GM12878 (cell line): ENCODE measurements around the gene C19orf47.

Source experiments
- CTCF ChIP-seq, 3 experiments: IDR thresholded peaks in 2 of 3; conservative IDR thresholded peaks in 1 of 3; 2 replicates each; pipeline ENCODE4 v1.5.1; 2011; ENCODE audit warnings: low read depth in 3 of 3, low read length in 3 of 3, mild to moderate bottlenecking in 3 of 3, control low read depth in 2 of 3, moderate library complexity in 2 of 3, inconsistent platforms in 1 of 3, mixed read lengths in 1 of 3; ENCODE audit not compliant: control insufficient read depth in 2 of 3, insufficient read depth in 1 of 3; ENCODE audit errors: extremely low read depth in 1 of 3
- IKZF1 ChIP-seq: fragments of 450-650 bp; conservative IDR thresholded peaks from 2 replicates; pipeline ENCODE4 v1.6.1; 2017; ENCODE audit warnings: antibody characterized with exemption, mild to moderate bottlenecking
- POLR2A ChIP-seq: IDR thresholded peaks from 2 replicates; pipeline ENCODE4 v1.6.1; 2011; ENCODE audit warnings: low read depth, mild to moderate bottlenecking, low read length
- POLR2AphosphoS5 ChIP-seq: IDR thresholded peaks from 2 replicates; pipeline ENCODE4 v1.6.1; 2011; ENCODE audit warnings: mild to moderate bottlenecking, low read length, inconsistent platforms
- ZBTB40 ChIP-seq: fragments of 450-650 bp; IDR thresholded peaks from 2 replicates; pipeline ENCODE4 v1.6.1; 2016; ENCODE audit warnings: mild to moderate bottlenecking, moderate library complexity, borderline replicate concordance
- ZNF384 ChIP-seq: IDR thresholded peaks from 2 replicates; pipeline ENCODE4 v1.6.1; 2012; ENCODE audit warnings: low read depth, mild to moderate bottlenecking, low read length, improper control_type of control experiment, borderline replicate concordance
- TF ChIP-seq, protein P1 (sequence below): fragments of 450-650 bp; IDR thresholded peaks from 2 replicates; pipeline ENCODE4 v1.6.1; 2017; ENCODE audit warnings: mild to moderate bottlenecking

- TF ChIP-seq IKZF1: no peak
- TF ChIP-seq POLR2A: no peak
- TF ChIP-seq ZBTB40: no peak
- no peak for TF ChIP-seq POLR2AphosphoS5
- TF ChIP-seq CTCF (IDR thresholded peaks at IDR 0.05 in 2 of 3, conservative IDR thresholded peaks at IDR 0.05 in 1 of 3; ENCODE audit: control insufficient read depth in 2 of 3, extremely low read depth in 1 of 3, insufficient read depth in 1 of 3, low read depth in 3 of 3, low read length in 3 of 3): no peak
- TF ChIP-seq, protein P1, sequence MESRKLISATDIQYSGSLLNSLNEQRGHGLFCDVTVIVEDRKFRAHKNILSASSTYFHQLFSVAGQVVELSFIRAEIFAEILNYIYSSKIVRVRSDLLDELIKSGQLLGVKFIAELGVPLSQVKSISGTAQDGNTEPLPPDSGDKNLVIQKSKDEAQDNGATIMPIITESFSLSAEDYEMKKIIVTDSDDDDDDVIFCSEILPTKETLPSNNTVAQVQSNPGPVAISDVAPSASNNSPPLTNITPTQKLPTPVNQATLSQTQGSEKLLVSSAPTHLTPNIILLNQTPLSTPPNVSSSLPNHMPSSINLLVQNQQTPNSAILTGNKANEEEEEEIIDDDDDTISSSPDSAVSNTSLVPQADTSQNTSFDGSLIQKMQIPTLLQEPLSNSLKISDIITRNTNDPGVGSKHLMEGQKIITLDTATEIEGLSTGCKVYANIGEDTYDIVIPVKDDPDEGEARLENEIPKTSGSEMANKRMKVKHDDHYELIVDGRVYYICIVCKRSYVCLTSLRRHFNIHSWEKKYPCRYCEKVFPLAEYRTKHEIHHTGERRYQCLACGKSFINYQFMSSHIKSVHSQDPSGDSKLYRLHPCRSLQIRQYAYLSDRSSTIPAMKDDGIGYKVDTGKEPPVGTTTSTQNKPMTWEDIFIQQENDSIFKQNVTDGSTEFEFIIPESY: no peak
- no peak for TF ChIP-seq ZNF384
Observed at GRCh38 chr19:40286235-40286970, 61.8 kb downstream of the C19orf47 start.
